SW480 (cell line): ENCODE measurements around the gene SASH3.

ENCODE experiments used
- DNase-seq: peaks from one replicate; pipeline ENCODE4 v3.0.0-alpha.2; 2016; ENCODE audit warnings: low spot score

SASH3 gene

GRCh38 chrX:129760155-129760554, 19.6 kb upstream of the SASH3 start:
- DNase-seq: no peak

GRCh38 chrX:129760981-129761380, 18.8 kb upstream of the SASH3 start:
- DNase-seq: no peak

GRCh38 chrX:129761596-129761995, 18.2 kb upstream of the SASH3 start:
- no peak for DNase-seq

- DNase-seq: no peak
These were observed 17.3 kb upstream of the SASH3 start for GRCh38 chrX:129762448-129762847.

- no peak for DNase-seq
These were observed 16.1 kb upstream of the SASH3 start for GRCh38 chrX:129763666-129764065.

- DNase-seq: no peak
These were observed 11.6 kb upstream of the SASH3 start for GRCh38 chrX:129768186-129768585.

GRCh38 chrX:129768586-129769466, 10.9 kb upstream of the SASH3 start:
- DNase-seq: peak; percentile 91

- peak; percentile 90 for DNase-seq
These were observed 10.1 kb upstream of the SASH3 start for GRCh38 chrX:129769467-129770154.

GRCh38 chrX:129771266-129771995, 8.3 kb upstream of the SASH3 start:
- no peak for DNase-seq

- DNase-seq: no peak
These were observed 6.8 kb upstream of the SASH3 start for GRCh38 chrX:129772796-129773431.

GRCh38 chrX:129773649-129774458, 5.9 kb upstream of the SASH3 start:
- peak; percentile 90 for DNase-seq

GRCh38 chrX:129777218-129778030, 2.3 kb upstream of the SASH3 start:
- DNase-seq: peak; percentile 93

- DNase-seq: no peak
These were observed 570 bp upstream of the SASH3 start for GRCh38 chrX:129779086-129779672.

- no peak for DNase-seq
These were observed 824 bp downstream of the SASH3 start for GRCh38 chrX:129780441-129781105.

- DNase-seq: no peak
These were observed 1.5 kb downstream of the SASH3 start for GRCh38 chrX:129781134-129781672.

GRCh38 chrX:129781680-129782495, 2.1 kb downstream of the SASH3 start:
- DNase-seq: no peak

GRCh38 chrX:129782706-129783105, 3.0 kb downstream of the SASH3 start:
- DNase-seq: no peak

- no peak for DNase-seq
These were observed 3.6 kb downstream of the SASH3 start for GRCh38 chrX:129783291-129783713.
